GM12878 (cell line): ENCODE results near the gene OTUD4. TPM values are rescaled to one million over a fixed set of nuclear protein-coding genes. Genes with fewer than 3 reads are reported as not detected.

Source experiments
- ATAC-seq: fragments of 200-7000 bp; cut with Tn5 transposase; 3 replicates; pipeline ENCODE4 v1.9.1; 2020; ENCODE audit warnings: mild to moderate bottlenecking, moderate library complexity
- BruUV-seq: library from RNA; stranded (reverse); fragments of 400-500 nt; replicated peaks from 2 replicates; lab custom pipeline; 2021; lab: Mats Ljungman, UMichigan
- CTCF ChIA-PET: fragments of 300-600 bp; sonication (Branson Sonifier 250); formaldehyde crosslinking; extraction: SDS; loops from one replicate; lab custom pipeline; 2021; ENCODE audit warnings: inconsistent platforms; lab: Yijun Ruan, JAX
- POLR2A ChIA-PET: fragments of 350-600 bp; formaldehyde crosslinking; extraction: SDS; loops from one replicate; lab custom pipeline; 2021; ENCODE audit warnings: inconsistent platforms; lab: Charles Lee
- RAD21 ChIA-PET: fragments of 300-600 bp; sonication (Branson Sonifier 250); formaldehyde crosslinking; loops from one replicate; lab custom pipeline; 2023; ENCODE audit warnings: antibody characterized with exemption; ENCODE audit not compliant: unreplicated experiment; lab: Charles Lee
- SMC1A ChIA-PET: fragments of 300-600 bp; sonication (Branson Sonifier 250); formaldehyde crosslinking; loops from one replicate; lab custom pipeline; 2023; ENCODE audit not compliant: unreplicated experiment, uncharacterized antibody; lab: Charles Lee
- DNase-seq: peaks from one replicate; pipeline ENCODE4 v3.0.0-alpha.2; 2011; ENCODE audit warnings: low read depth, low spot score
- FAIRE-seq: peaks from 3 replicates; lab custom pipeline; 2011; peaks lifted over from hg19 to GRCh38; lab: Jason Lieb, UNC
- H2AFZ ChIP-seq: 2 replicates; pipeline ENCODE4 v1.6.0; 2011; ENCODE audit warnings: low read depth, low read length, control low read depth; ENCODE audit not compliant: control insufficient read depth
- H3K27ac ChIP-seq: 2 replicates; pipeline ENCODE4 v1.5.1; 2011; ENCODE audit warnings: control low read depth; ENCODE audit not compliant: control insufficient read depth, insufficient read depth
- H3K27me3 ChIP-seq, 2 experiments: replicated peaks in 1 of 2; 2 replicates each; pipeline versions ENCODE4 v1.6.0 to v1.6.1; 2011; ENCODE audit warnings: low read length in 1 of 2; ENCODE audit not compliant: control insufficient read depth in 2 of 2, insufficient read depth in 2 of 2
- H3K36me3 ChIP-seq, 2 experiments: 2 replicates each; pipeline ENCODE4 v1.5.1; 2011; ENCODE audit warnings: low read length in 1 of 2; ENCODE audit not compliant: control insufficient read depth in 2 of 2, insufficient read depth in 2 of 2
- H3K4me1 ChIP-seq: 2 replicates; pipeline ENCODE4 v1.6.1; 2011; ENCODE audit warnings: mild to moderate bottlenecking, low read length, moderate library complexity, mixed read lengths; ENCODE audit not compliant: control insufficient read depth, insufficient read depth
- H3K4me2 ChIP-seq: 2 replicates; pipeline ENCODE4 v1.6.0; 2011; ENCODE audit warnings: control low read depth; ENCODE audit not compliant: control insufficient read depth, insufficient read depth
- H3K4me3 ChIP-seq: fragments of 200-600 bp; sonication (generic); 2 replicates; pipeline ENCODE4 v1.5.1; 2016
- H3K79me2 ChIP-seq: 2 replicates; pipeline ENCODE4 v1.6.0; 2011; ENCODE audit warnings: low read length; ENCODE audit not compliant: control insufficient read depth, insufficient read depth
- H3K9ac ChIP-seq: 2 replicates; pipeline ENCODE4 v1.8.0; 2011; ENCODE audit warnings: low read length, control low read depth, mixed read lengths; ENCODE audit not compliant: control insufficient read depth, insufficient read depth
- H3K9me3 ChIP-seq: replicated peaks from 3 replicates; pipeline ENCODE4 v1.5.1; 2011; ENCODE audit warnings: mild to moderate bottlenecking, low read length; ENCODE audit not compliant: control insufficient read depth, insufficient read depth
- H4K20me1 ChIP-seq: 2 replicates; pipeline ENCODE4 v1.6.0; 2011; ENCODE audit not compliant: control insufficient read depth, insufficient read depth
- ASH2L ChIP-seq: fragments of 300-600, 200-600 bp; sonication (generic); IDR thresholded peaks from 2 replicates; pipeline ENCODE4 v1.6.1; 2017; ENCODE audit warnings: low read depth, mild to moderate bottlenecking, borderline replicate concordance
- BMI1 ChIP-seq: fragments of 450-650 bp; IDR thresholded peaks from 2 replicates; pipeline ENCODE4 v1.6.1; 2016; ENCODE audit warnings: mild to moderate bottlenecking, moderate library complexity, borderline replicate concordance
- DPF2 ChIP-seq: fragments of 450-650 bp; IDR thresholded peaks from 2 replicates; pipeline ENCODE4 v1.6.1; 2017; ENCODE audit warnings: mild to moderate bottlenecking
- ESRRA ChIP-seq: IDR thresholded peaks from 2 replicates; pipeline ENCODE4 v1.6.1; 2012; ENCODE audit warnings: mild to moderate bottlenecking, low read length, improper control_type of control experiment
- HCFC1 ChIP-seq: fragments of 150-350 bp; IDR thresholded peaks from 2 replicates; pipeline ENCODE4 v1.6.1; 2014; ENCODE audit warnings: low read length
- MTA2 ChIP-seq: fragments of 450-650 bp; IDR thresholded peaks from 2 replicates; pipeline ENCODE4 v1.6.1; 2016; ENCODE audit warnings: low read depth, mild to moderate bottlenecking, moderate library complexity
- NR2F1 ChIP-seq: fragments of 450-650 bp; conservative IDR thresholded peaks from 2 replicates; pipeline ENCODE4 v1.6.1; 2017; ENCODE audit warnings: mild to moderate bottlenecking
- PAX8 ChIP-seq: fragments of 450-650 bp; IDR thresholded peaks from 2 replicates; pipeline ENCODE4 v1.6.1; 2017; ENCODE audit warnings: mild to moderate bottlenecking, moderate library complexity
- PRDM15 ChIP-seq: fragments of 450-650 bp; formaldehyde crosslinking; IDR thresholded peaks from 2 replicates; pipeline ENCODE4 v1.4.0; 2020; ENCODE audit warnings: mild to moderate bottlenecking, moderate library complexity
- RELB ChIP-seq: fragments of 450-650 bp; IDR thresholded peaks from 2 replicates; pipeline ENCODE4 v1.6.1; 2017; ENCODE audit warnings: low read depth, mild to moderate bottlenecking, moderate library complexity
- SPI1 ChIP-seq: IDR thresholded peaks from 2 replicates; pipeline ENCODE4 v1.6.1; 2011; ENCODE audit warnings: low read depth, mild to moderate bottlenecking, low read length, moderate library complexity, borderline replicate concordance; ENCODE audit not compliant: insufficient read depth
- TBL1XR1 ChIP-seq: IDR thresholded peaks from 2 replicates; pipeline ENCODE4 v1.6.1; 2012; ENCODE audit warnings: low read depth, low read length, improper control_type of control experiment
- TCF7 ChIP-seq: IDR thresholded peaks from 2 replicates; pipeline ENCODE4 v1.6.1; 2014; ENCODE audit warnings: antibody characterized with exemption, borderline replicate concordance
- ZNF24 ChIP-seq: fragments of 450-650 bp; IDR thresholded peaks from 2 replicates; pipeline ENCODE4 v1.6.1; 2017; ENCODE audit warnings: antibody characterized with exemption, mild to moderate bottlenecking
- ZNF592 ChIP-seq: fragments of 450-650 bp; IDR thresholded peaks from 2 replicates; pipeline ENCODE4 v1.6.1; 2017; ENCODE audit warnings: mild to moderate bottlenecking, moderate library complexity
- WGBS: methylation state at CpG from one replicate; pipeline ENCODE4 v1.1.6; 2016; ENCODE audit warnings: low lambda C conversion rate; ENCODE audit not compliant: insufficient replicate concordance, insufficient coverage; ENCODE audit errors: missing lambda C conversion rate; 5-methylcytosine and 5-hydroxymethylcytosine counted together
- in situ Hi-C: fragments of 300-500 bp; cut with MboI; formaldehyde crosslinking; loops from 9 replicates; pipeline ENCODE4 v1.14.3; 2018; ENCODE audit warnings: mixed read lengths
- intact Hi-C: fragments of 100-400 bp; cut with micrococcal nuclease; formaldehyde crosslinking; loops from one replicate; pipeline ENCODE4 v1.14.2; 2022; ENCODE audit not compliant: unreplicated experiment
- polyA plus RNA-seq, 11 experiments: library from polyadenylated mRNA; depleted of rRNA in 4 of 11; unstranded in 6 of 11; stranded (reverse) in 5 of 11; fragments of >200 nt; fragmentation: Nextera tagmentation in 4 of 11; fragmentation: Illumina TruSeq in 1 of 11; extraction: Ambion mirVana in 4 of 11; extraction: Trizol in 1 of 11; gene quantifications; 1 replicate in 1 of 11; 2 replicates in 10 of 11; pipeline versions ENCODE4 v1.2.1 to v1.2.3, GENCODE V29; 2011 to 2016; ENCODE audit warnings: inconsistent platforms in 2 of 11, missing spikeins in 2 of 11, low read depth in 1 of 11
- total RNA-seq, 4 experiments: library from RNA; depleted of rRNA in 3 of 4; stranded (reverse); fragments of >200 nt in 3 of 4; fragmentation: Illumina TruSeq in 1 of 4; extraction: Trizol in 1 of 4; gene quantifications; 2 replicates each; pipeline versions ENCODE4 v1.2.1 to v1.2.3, GENCODE V29; 2013 to 2021

OTUD4 gene
- total and polyA plus RNA-seq, 10 of the 15 experiments (the other 5 are each of a cell fraction or from before 2014, with no cell fraction given), result 2.2 to 26.3 (median 14.2) TPM

- intact Hi-C loops (loop anchor here (5.0 kb wide), 1 partner anchor 518 kb away; the partner anchor contains the start of gene MMAA), in situ Hi-C loops (loop anchor here (25.0 kb wide), 1 partner anchor 1562 kb away; no protein-coding TSS in a partner anchor)
- Histone ChIP-seq H3K79me2 (peaks cover 93% of the 10 kb centered on the region), H3K27ac (peak overlapping the region; percentile 86), H3K4me2 (peak overlapping the region; percentile 9), H3K4me1 (peaks cover 10% of the 10 kb centered on the region), H3K9me3 (no peaks in the 10 kb centered on the region), H3K4me3 (peak overlapping the region; percentile 94), H3K27me3 (no peaks in the 10 kb centered on the region), H3K9ac (peak overlapping the region; percentile 92), H4K20me1 (no peaks in the 10 kb centered on the region), H3K36me3 (peaks cover 0 to 2% of the 10 kb centered on the region in 2 experiments; a peak in 1 of 4 replicates), H2AFZ (no peak overlapping the region)
- ATAC-seq, result peak; percentile 12
- RAD21 ChIA-PET, result interaction anchor here (0.6 to 4.4 kb wide), 9 partner anchors 12 to 128 kb away, joined by 3 to 30 read pairs (median 3); no protein-coding TSS in a partner anchor
- BruUV-seq, result no TSS peak
- SMC1A ChIA-PET, result interaction anchor here (0.6 to 4.9 kb wide), 15 partner anchors 12 to 524 kb away, joined by 3 to 34 read pairs (median 4); no protein-coding TSS in a partner anchor
- POLR2A ChIA-PET, result interaction anchor here (0.6 to 2.7 kb wide), 5 partner anchors 33 to 1193 kb away, joined by 3 to 25 read pairs (median 4); no protein-coding TSS in a partner anchor
- no peak for FAIRE-seq
- no peak for DNase-seq
- 0% methylated on average over 5 of the region's 5 CpGs for WGBS
- CTCF ChIA-PET, result interaction anchor here (1.2 to 6.6 kb wide), 4 partner anchors 15 to 81 kb away, joined by 3 to 30 read pairs (median 10); no protein-coding TSS in a partner anchor
- 0 out of 2 replicates have a peak, but pooled peaks have one; percentile 33 for TF ChIP-seq RELB
- TF ChIP-seq HCFC1, result no peak
- no peak for TF ChIP-seq ZNF24
- no peak for TF ChIP-seq ASH2L
- peak; percentile 89 for TF ChIP-seq SPI1
- TF ChIP-seq DPF2, result 0 out of 2 replicates have a peak, but pooled peaks have one; percentile 13
- no peak for TF ChIP-seq ESRRA
- TF ChIP-seq MTA2, result peak; percentile 58
- TF ChIP-seq ZNF592, result no peak
- TF ChIP-seq TBL1XR1, result no peak
- TF ChIP-seq PAX8, result no peak
- TF ChIP-seq TCF7, result no peak
- no peak for TF ChIP-seq PRDM15 (CRISPR knock-in tag)
- TF ChIP-seq BMI1, result no peak
- TF ChIP-seq NR2F1, result no peak; the same call in 1 of the 2 replicates
Measured at GRCh38 chr4:145099653-145100052, 80.7 kb downstream of the OTUD4 start.
